ENCODE measurements around the gene VCAN.

VCAN gene

DNA sequence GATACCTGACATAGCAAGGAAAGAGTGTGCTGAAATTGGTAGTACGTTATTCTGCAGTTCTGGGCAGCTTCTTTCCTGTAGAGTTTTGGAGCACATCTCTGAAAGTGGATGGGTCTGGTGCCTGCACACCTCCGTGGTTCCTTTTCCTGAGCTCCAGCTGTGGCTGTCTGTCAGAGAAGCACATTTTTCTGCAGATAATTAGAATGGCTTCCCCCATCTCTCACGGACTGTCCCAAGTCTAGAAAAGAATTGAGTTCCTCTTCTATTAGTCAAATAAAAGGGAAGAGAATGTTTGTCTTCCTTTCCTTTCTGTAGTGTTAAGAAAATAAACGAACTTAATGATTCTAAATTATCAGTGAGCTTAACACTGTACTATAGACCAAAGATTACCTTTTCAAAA is 55.7 kb downstream of the VCAN start:
- no peak for DNase-seq (ENCODE audit: low read depth)
- TF ChIP-seq, protein P1, sequence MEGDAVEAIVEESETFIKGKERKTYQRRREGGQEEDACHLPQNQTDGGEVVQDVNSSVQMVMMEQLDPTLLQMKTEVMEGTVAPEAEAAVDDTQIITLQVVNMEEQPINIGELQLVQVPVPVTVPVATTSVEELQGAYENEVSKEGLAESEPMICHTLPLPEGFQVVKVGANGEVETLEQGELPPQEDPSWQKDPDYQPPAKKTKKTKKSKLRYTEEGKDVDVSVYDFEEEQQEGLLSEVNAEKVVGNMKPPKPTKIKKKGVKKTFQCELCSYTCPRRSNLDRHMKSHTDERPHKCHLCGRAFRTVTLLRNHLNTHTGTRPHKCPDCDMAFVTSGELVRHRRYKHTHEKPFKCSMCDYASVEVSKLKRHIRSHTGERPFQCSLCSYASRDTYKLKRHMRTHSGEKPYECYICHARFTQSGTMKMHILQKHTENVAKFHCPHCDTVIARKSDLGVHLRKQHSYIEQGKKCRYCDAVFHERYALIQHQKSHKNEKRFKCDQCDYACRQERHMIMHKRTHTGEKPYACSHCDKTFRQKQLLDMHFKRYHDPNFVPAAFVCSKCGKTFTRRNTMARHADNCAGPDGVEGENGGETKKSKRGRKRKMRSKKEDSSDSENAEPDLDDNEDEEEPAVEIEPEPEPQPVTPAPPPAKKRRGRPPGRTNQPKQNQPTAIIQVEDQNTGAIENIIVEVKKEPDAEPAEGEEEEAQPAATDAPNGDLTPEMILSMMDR (IDR thresholded peaks at IDR 0.05; ENCODE audit: insufficient read depth, low read depth, low read length, missing control alignments), result no peak

DNA sequence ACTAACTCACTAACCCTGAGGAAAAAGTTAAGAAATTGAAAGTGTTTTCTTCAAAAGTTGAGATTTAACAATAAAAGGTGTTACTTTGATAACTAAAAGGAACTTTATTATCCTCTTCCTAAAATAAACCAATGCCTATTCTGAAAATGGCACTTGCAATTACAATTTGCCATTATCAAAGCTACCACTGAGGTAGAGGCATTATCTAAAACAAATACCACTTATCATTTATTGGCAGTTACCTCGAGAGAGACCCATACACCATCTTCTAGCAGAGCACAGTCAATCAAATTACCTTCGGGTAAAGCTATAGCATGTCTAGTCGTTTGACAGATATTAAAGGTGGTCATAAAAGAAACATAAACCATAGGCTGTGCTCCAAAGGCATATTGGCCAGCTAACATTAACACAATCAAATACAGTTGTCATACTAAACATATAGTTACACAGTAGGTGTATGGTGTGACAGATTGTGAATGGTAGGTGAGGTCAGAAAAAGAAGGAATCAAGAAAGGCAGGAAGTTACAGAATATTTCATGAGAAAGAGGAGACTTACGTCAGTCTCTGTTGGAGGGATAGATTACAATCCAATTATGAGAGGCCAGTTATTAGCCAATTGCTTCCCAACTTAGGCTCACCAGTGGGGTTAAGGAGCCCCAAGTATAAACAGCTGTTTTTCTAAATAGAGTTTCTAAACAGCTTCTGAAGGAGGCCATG is 56.3 kb downstream of the VCAN start:
- H3K4me3 ChIP-seq (ENCODE audit: low read length), result no peak overlapping the region
- no peak for DNase-seq (ENCODE audit: low read depth)
- TF ChIP-seq, protein P1 (IDR thresholded peaks at IDR 0.05; ENCODE audit: insufficient read depth, low read depth, low read length, missing control alignments), result no peak

More for the DNA sequence above, 55.7 kb downstream of the VCAN start:
- no peak overlapping the region for H3K4me3 ChIP-seq (ENCODE audit: low read length)

DNA sequence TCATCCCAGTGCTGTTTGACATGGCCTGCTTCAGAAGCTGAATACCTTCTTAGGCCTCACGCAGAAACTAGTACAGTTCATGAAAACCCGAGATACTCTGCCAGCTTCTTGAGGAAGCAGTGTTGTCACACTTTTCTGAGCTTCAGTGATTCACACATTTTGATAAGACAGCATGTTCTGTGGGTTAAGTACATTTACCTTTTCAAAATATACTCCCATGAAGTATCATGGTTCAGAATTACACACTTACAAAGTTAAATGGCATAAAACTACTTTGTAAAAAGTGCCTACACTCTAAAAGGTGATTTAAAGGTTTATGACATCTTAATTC is 56.9 kb downstream of the VCAN start:
- TF ChIP-seq, protein P1 (IDR thresholded peaks at IDR 0.05; ENCODE audit: insufficient read depth, low read depth, low read length, missing control alignments), result no peak
- no peak overlapping the region for H3K4me3 ChIP-seq (ENCODE audit: low read length)
- peak; percentile 4 for DNase-seq (ENCODE audit: low read depth)

DNA sequence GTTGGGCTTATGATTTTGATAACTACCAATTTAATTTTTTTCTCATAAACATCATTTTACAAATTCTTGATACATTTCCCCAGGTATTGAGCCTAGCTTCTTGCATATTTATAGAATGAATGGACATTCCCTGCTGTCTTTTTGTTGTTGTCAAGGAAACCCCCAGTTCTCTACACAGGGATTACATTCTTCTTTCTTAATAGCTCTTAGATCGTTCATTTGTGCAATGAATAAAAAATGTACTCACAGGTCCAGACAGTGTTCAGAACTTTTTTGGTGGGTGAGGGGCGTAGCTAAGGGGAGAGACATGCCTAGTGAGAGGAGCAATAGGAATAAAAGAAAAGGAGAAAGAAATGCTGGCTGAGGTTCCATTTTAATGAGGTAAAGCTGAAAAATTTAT is 58.6 kb downstream of the VCAN start:
- no peak overlapping the region for H3K4me3 ChIP-seq (ENCODE audit: low read length)
- DNase-seq (ENCODE audit: low read depth), result no peak
- TF ChIP-seq, protein P1 (IDR thresholded peaks at IDR 0.05; ENCODE audit: insufficient read depth, low read depth, low read length, missing control alignments), result no peak

DNA sequence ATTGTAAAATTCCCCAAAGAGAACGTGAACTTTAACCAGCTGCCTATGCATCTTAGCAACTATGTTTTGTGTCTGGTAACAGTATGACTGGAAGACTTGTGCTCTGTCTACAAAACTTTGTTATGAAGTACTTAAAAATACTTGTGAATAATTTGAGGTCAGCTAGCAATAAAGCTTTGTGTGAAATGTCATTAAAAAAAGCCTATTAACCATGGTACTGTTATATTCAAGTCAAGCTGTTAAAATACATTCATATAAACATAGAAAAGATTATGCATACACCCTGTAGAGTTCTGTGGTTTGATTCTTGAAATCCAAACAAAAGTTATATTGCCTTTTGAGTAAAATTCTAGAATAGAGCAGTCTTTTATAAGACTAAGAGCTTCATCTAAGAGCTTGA is 60.1 kb downstream of the VCAN start:
- TF ChIP-seq, protein P1 (IDR thresholded peaks at IDR 0.05; ENCODE audit: insufficient read depth, low read depth, low read length, missing control alignments), result no peak
- no peak overlapping the region for H3K4me3 ChIP-seq (ENCODE audit: low read length)
- no peak for DNase-seq (ENCODE audit: low read depth)

DNA sequence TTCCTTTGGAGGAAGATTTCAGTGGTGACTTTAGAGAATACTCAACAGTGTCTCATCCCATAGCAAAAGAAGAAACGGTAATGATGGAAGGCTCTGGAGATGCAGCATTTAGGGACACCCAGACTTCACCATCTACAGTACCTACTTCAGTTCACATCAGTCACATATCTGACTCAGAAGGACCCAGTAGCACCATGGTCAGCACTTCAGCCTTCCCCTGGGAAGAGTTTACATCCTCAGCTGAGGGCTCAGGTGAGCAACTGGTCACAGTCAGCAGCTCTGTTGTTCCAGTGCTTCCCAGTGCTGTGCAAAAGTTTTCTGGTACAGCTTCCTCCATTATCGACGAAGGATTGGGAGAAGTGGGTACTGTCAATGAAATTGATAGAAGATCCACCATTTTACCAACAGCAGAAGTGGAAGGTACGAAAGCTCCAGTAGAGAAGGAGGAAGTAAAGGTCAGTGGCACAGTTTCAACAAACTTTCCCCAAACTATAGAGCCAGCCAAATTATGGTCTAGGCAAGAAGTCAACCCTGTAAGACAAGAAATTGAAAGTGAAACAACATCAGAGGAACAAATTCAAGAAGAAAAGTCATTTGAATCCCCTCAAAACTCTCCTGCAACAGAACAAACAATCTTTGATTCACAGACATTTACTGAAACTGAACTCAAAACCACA is 67.4 kb downstream of the VCAN start:
- no peak overlapping the region for H3K4me3 ChIP-seq (ENCODE audit: low read length)
- peak; percentile 14 for DNase-seq (ENCODE audit: low read depth)
- TF ChIP-seq, protein P1 (IDR thresholded peaks at IDR 0.05; ENCODE audit: insufficient read depth, low read depth, low read length, missing control alignments), result no peak

DNA sequence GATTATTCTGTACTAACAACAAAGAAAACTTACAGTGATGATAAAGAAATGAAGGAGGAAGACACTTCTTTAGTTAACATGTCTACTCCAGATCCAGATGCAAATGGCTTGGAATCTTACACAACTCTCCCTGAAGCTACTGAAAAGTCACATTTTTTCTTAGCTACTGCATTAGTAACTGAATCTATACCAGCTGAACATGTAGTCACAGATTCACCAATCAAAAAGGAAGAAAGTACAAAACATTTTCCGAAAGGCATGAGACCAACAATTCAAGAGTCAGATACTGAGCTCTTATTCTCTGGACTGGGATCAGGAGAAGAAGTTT is 67.9 kb downstream of the VCAN start:
- H3K4me3 ChIP-seq (ENCODE audit: low read length), result no peak overlapping the region
- DNase-seq (ENCODE audit: low read depth), result no peak
- TF ChIP-seq, protein P1 (IDR thresholded peaks at IDR 0.05; ENCODE audit: insufficient read depth, low read depth, low read length, missing control alignments), result no peak

Measured in epithelial cell of esophagus (primary cell).